Measurements from ENCODE around the gene GADD45A. TPM values are rescaled to one million over a fixed set of nuclear protein-coding genes. Genes with fewer than 3 reads are reported as not detected.

GADD45A gene
- total and polyA plus RNA-seq, 3 donors from 2014 or later = 14.9 to 47.0 (median 29.8) TPM

DNA sequence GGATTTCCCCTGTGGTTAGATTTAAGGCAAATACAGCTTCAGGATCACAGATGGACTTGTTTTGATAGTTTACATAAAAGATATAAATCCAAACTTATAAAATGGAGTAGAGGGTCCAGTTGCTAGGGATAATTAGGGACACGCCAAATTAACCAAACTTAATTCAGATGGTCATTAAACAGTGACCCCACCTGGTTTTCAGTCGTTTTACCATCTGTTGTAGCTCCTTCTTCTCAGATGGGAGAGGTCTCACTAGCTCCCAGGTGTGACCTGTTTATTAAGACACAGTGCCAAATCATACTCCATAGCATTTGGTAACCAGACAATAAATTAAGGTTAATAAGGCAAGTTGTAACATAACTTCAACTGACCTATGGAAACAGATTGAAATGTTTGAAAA is 8.1 kb upstream of the GADD45A start:
- no peaks in the 10 kb centered on the region for H3K4me1 ChIP-seq
- no peak overlapping the region for H3K4me3 ChIP-seq
- no peak overlapping the region for H3K27ac ChIP-seq
- TF ChIP-seq POLR2A (IDR thresholded peaks at IDR 0.05) = no peak
- TF ChIP-seq, protein P1, sequence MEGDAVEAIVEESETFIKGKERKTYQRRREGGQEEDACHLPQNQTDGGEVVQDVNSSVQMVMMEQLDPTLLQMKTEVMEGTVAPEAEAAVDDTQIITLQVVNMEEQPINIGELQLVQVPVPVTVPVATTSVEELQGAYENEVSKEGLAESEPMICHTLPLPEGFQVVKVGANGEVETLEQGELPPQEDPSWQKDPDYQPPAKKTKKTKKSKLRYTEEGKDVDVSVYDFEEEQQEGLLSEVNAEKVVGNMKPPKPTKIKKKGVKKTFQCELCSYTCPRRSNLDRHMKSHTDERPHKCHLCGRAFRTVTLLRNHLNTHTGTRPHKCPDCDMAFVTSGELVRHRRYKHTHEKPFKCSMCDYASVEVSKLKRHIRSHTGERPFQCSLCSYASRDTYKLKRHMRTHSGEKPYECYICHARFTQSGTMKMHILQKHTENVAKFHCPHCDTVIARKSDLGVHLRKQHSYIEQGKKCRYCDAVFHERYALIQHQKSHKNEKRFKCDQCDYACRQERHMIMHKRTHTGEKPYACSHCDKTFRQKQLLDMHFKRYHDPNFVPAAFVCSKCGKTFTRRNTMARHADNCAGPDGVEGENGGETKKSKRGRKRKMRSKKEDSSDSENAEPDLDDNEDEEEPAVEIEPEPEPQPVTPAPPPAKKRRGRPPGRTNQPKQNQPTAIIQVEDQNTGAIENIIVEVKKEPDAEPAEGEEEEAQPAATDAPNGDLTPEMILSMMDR (IDR thresholded peaks at IDR 0.05) = no peak
- H3K9me3 ChIP-seq = no peaks in the 10 kb centered on the region
- 72 to 84% methylated on average over 2 of the region's 2 CpGs for WGBS, 2 donors
- no peaks in the 10 kb centered on the region for H3K27me3 ChIP-seq
- intact Hi-C loops (cut with DNase I; ENCODE audit: low total_unique reads) = no loop called here
- no peak for DNase-seq
- H3K36me3 ChIP-seq (ENCODE audit: low read depth, missing control alignments) = no peaks in the 10 kb centered on the region

DNA sequence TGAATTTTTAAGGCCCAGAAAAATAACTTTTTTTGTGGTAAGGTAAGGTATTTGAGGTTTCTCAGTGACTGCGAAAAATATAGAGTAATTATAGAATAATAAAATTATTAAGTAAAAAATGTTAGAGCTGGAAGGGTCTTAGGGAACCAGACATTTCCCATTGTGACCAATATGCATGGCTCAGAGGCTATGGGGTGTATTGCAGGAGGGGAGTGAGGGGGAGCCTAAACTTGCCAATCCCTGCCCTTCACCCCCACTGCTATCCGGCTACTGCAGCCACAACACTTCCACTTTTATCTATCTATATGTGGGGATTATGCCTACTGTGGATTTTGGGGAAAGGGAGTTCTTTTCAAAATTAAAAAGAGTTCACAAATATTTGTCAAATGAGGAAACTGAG is 7.6 kb upstream of the GADD45A start:
- no peaks in the 10 kb centered on the region for H3K36me3 ChIP-seq (ENCODE audit: low read depth, missing control alignments)
- intact Hi-C loops (cut with DNase I; ENCODE audit: low total_unique reads) = no loop called here
- H3K27ac ChIP-seq = no peak overlapping the region
- TF ChIP-seq, protein P1 (IDR thresholded peaks at IDR 0.05) = no peak
- no peak for TF ChIP-seq POLR2A (IDR thresholded peaks at IDR 0.05)
- H3K27me3 ChIP-seq = no peaks in the 10 kb centered on the region
- no peaks in the 10 kb centered on the region for H3K9me3 ChIP-seq
- H3K4me1 ChIP-seq = no peaks in the 10 kb centered on the region
- H3K4me3 ChIP-seq = no peak overlapping the region
- DNase-seq = no peak
- WGBS, 2 donors = 90 to 93% methylated on average over 2 of the region's 2 CpGs

DNA sequence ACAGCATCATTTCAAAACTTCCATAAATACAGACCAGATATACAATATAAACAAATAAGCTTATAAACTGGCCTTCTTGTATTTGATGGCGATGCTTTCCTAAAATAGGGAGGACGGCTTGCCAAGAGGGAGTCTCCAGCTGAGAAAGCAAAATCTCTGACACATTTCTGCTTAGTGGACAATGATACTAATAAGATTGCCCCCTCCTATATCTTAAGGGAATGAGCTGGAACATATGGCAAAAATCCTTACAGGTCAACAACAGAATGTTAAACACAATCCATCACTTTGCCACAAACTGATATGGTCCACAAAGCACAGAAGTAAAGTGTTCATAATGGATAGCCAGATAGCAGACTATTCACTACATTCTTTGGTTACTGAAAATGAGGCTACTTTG is 7.1 kb upstream of the GADD45A start:
- Histone ChIP-seq H3K27me3 (no peaks in the 10 kb centered on the region), H3K9me3 (no peaks in the 10 kb centered on the region), H3K27ac (no peak overlapping the region), H3K36me3 (ENCODE audit: low read depth, missing control alignments) (no peaks in the 10 kb centered on the region), H3K4me3 (no peak overlapping the region), H3K4me1 (no peaks in the 10 kb centered on the region)
- WGBS, 2 donors = 78 to 79% methylated on average over 2 of the region's 2 CpGs
- intact Hi-C loops (cut with DNase I; ENCODE audit: low total_unique reads) = no loop called here
- no peak for DNase-seq
- TF ChIP-seq, protein P1 (IDR thresholded peaks at IDR 0.05) = no peak
- TF ChIP-seq POLR2A (IDR thresholded peaks at IDR 0.05) = no peak

DNA sequence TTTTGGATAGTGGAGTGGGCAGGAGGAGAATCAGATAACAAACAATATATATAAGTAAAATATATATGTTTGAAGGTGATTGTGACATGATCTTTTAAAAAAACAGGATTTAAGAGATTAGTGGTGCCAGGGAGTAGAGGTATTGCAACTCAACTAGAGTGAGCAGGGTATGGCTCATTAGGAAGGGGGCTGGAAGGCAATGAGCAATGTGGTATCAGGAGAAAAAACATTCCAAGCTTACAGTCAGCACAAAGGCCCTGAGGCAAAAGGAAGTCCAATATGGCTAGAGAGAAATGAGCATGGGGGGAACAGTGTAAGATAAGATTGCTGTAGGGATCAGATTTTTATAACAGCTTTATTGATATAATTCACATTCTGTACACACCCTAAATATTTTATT is 5.3 kb upstream of the GADD45A start:
- no peaks in the 10 kb centered on the region for H3K36me3 ChIP-seq (ENCODE audit: low read depth, missing control alignments)
- intact Hi-C loops (cut with DNase I; ENCODE audit: low total_unique reads) = loop anchor here (10.0 kb wide), 1 partner anchor 145 kb away; no protein-coding TSS in a partner anchor
- no peak overlapping the region for H3K27ac ChIP-seq
- H3K9me3 ChIP-seq = no peaks in the 10 kb centered on the region
- no peak overlapping the region for H3K4me3 ChIP-seq
- TF ChIP-seq POLR2A (IDR thresholded peaks at IDR 0.05) = no peak
- TF ChIP-seq, protein P1 (IDR thresholded peaks at IDR 0.05) = no peak
- no peak for DNase-seq
- H3K27me3 ChIP-seq = no peaks in the 10 kb centered on the region
- H3K4me1 ChIP-seq = no peaks in the 10 kb centered on the region

DNA sequence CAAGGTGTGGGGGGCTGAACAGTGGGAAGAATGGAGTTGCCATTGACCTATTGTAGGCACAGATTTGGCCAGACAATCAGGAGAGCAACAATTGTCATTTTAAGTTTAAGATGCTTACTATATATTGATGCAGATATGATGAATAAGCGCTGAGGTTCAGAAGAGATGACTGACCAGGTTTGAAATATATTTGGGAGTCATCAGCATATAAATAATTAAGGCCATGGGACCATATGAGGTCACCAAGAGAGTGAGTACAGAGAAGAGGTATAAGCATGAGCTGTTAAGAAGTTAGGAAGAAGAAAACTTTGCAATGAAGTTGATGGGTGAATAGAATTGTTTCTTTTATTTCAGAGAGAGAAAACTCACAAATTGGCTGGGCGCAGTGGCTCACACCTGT is 4.5 kb upstream of the GADD45A start:
- Histone ChIP-seq H3K4me3 (no peak overlapping the region), H3K4me1 (no peaks in the 10 kb centered on the region), H3K27me3 (no peaks in the 10 kb centered on the region), H3K9me3 (no peaks in the 10 kb centered on the region), H3K36me3 (ENCODE audit: low read depth, missing control alignments) (no peaks in the 10 kb centered on the region), H3K27ac (no peak overlapping the region)
- TF ChIP-seq, protein P1 (IDR thresholded peaks at IDR 0.05) = no peak
- TF ChIP-seq POLR2A (IDR thresholded peaks at IDR 0.05) = no peak
- intact Hi-C loops (cut with DNase I; ENCODE audit: low total_unique reads) = loop anchor here (10.0 kb wide), 1 partner anchor 146 kb away; no protein-coding TSS in a partner anchor
- WGBS, 2 donors = 95 to 99% methylated on average over 2 of the region's 2 CpGs
- no peak for DNase-seq

Data from testis (tissue), 3 donors.